AG08395 (cell line): ENCODE results near the gene MIOX.
"Not testable (repeated sequence)": the region's sequence is repeated elsewhere in the genome, so short reads cannot be mapped to it uniquely, and the experiment has no call there.

ENCODE experiments used
- DNase-seq: peaks from one replicate; pipeline ENCODE4 v3.0.0; 2012; ENCODE audit warnings: mixed read lengths, low spot score

MIOX gene

DNA sequence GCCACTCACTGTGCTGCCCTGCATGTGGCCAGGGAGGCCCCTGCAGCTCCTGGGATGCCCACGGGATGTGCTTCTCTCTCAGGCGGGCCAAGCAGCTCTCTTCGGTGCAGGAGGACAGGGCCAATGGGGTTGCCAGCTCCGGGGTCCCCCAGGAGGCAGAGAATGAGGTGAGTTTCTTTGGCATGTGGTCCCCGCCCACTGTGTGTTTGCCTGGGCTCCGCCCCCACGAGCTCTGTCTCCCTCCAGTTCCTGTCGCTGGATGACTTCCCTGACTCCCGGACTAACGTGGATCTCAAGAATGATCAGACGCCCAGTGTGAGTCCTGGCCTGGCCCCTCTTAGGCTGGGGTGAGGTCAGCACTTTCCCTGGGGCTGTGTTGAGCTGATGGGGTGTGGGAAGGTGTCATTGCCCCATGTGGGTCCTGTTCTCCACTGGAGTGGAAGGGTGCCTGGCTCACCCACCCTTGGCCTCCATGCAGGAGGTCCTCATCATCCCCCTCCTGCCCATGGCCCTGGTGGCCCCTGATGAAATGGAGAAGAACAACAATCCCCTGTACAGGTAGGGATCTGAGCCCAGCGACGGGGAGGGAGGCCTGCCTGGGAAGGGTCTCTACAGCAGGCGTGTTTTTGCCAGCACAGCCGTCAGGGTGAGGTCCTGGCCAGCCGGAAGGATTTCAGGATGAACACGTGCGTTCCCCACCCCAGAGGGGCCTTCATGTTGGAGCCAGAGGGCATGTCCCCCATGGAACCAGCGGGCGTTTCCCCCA is 31.0 kb downstream of the MIOX start:
- DNase-seq, result no peak

GRCh38 chr22:50518606-50519005 is 31.9 kb downstream of the MIOX start:
- DNase-seq, result no peak

DNA sequence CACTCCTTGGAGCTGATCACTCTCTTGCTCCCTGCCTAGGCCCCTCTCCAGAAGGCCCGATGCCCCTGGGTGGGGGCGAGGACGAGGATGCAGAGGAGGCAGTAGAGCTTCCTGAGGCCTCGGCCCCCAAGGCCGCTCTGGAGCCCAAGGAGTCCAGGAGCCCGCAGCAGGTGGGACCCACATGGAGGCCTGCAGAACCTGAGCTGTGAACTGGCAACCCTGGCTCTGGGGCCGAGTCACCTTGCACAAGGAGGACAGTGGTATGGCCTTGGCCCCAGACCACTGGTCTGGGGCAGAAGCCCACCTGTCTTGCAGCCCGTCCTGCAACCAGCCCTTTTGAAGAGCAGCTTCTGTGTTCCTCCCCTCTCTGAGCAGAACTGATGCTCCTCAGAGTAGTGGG is 32.5 kb downstream of the MIOX start:
- no peak for DNase-seq

DNA sequence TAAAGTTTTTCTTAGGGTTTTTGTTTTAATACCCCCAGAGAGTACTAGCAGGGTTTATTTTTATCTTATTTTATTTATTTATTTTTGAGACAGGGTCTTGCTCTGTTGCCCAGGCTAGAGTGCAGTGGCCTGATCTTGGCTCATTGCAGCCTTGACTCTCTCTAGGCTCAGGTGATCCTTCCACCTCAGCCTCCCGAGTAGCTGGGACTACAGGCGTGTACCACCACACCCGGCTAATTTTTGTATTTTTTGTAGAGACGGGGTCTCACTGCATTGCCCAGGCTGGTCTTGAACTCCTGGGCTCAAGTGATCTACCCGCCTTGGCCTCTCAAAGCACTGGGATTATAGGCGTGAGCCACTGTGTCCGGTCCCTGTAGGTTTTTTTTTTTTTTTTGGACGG is 33.5 kb downstream of the MIOX start:
- not testable (repeated sequence) for DNase-seq

GRCh38 chr22:50520826-50521453 is 34.3 kb downstream of the MIOX start:
- DNase-seq, result no peak

DNA sequence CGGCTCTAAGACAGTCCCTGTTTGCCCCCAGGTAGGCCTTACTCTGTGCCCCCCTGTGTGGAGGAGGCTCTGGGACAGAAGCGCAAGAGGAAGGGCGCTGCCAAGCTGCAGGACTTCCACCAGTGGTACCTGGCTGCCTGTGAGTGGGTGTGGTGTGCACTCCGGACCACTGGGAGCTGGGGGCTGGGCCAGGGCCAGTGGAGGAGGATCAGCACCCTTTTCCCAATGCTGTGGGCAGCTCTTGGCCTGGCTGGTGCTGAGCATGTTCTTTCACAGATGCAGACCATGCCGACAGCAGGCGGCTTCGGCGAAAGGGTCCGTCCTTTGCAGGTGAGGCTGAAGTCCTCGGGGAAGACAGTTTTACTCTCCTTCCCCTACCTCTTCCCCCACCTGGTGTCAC is 35.1 kb downstream of the MIOX start:
- no peak for DNase-seq

DNA sequence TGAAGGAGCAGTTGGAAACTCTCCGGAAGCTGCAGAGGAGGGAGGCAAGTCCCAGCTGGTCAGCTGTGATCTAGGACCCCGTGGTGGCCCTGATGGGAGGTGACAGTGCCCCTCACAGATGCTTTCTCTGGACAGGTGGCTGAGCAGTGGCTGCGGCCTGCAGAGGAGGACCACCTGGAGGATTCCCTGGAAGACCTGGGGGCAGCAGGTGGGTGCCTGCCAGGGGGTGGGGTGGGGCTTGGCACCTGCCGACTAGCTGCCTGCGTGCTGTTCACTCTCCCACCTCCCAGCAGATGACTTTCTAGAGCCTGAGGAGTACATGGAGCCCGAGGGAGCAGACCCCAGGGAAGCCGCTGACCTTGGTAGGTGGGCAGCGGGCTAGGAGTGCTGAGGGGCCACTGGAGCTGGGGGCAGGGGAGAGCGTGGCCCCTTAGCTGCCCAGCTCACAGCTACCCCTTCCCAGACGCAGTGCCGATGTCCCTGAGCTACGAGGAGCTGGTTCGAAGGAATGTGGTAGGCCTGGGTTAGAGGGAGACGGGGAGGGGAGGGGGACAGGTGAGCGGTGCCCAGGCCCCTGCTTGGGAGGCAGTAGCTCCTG is 35.6 kb downstream of the MIOX start:
- DNase-seq, result no peak

DNA sequence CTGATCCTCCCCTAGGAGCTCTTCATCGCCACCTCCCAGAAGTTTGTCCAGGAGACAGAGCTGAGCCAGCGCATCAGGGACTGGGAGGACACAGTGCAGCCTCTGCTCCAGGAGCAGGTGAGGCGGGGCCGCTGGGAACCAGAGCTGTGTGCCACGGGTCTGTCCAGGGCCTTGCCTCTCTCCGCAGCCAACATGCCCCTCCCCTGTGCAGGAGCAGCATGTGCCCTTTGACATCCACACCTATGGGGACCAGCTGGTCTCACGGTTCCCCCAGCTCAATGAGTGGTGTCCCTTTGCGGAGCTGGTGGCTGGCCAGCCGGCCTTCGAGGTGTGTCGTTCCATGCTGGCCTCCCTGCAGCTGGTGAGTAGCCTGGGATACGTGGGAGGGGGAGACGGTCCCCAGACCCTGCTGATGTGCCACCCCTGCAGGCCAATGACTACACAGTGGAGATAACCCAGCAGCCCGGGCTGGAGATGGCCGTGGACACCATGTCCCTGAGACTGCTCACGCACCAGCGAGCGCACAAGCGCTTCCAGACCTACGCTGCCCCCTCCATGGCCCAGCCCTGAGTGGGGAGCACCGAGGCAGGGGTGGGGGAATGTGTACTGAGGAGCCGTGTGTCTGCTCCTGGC is 36.3 kb downstream of the MIOX start:
- DNase-seq, result no peak

DNA sequence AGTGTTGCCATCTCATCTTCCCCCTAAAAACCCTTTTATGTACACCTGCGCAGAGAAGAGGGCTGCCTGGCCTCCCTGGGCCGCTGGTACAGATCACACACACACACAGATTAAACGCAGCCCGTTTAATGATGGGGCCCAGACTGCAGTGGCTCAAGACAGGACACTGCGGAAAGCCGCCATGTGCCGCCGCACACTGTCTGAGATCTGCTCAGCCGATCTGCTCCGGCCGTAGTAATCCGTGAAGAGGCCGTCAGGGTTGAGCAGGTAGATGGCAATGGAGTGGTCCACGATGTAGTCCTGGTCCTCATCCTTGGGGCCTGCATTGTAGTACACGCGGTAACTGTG is 36.8 kb downstream of the MIOX start:
- DNase-seq, result no peak

DNA sequence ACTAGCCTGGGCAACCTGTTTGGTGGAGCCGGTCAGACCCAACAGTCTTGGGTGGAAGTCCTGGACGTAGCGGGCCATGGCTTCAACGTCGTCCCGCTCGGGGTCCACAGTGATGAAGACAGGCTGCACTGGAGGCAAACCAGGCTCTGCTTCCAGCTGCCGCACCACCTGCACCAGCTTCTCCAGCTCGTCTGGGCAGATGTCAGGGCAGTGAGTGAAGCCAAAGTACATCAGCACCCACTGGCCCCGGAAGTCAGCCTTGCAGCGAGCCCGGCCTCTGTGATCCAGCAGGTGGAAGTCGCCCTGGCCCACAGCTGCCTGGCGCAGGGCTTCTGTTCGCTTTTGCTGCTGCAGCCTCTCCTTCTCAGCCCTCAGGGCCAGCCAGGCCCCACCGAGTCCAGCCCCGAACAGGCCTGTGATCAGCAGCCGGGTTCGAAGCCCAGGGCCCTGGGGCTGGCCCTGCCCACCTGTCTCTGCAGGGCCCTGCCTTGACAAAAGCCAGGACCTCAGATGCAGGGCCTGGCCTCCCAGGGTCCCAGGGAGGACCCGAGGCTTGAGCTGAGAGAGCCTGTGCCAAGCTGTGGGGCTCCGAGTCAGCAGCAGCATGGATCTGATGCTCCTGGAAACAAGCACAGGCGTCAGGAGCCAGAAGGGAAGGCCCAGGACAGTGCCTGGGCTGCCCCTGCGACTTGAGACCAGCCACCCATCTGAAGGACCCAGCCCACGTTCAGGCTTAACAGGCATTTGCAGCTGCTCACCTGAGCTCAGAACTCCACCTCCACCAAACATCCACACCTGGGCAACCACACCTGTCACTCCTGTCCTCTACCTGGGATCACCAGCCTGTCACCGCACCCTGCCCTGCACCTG is 37.4 kb downstream of the MIOX start:
- no peak for DNase-seq

DNA sequence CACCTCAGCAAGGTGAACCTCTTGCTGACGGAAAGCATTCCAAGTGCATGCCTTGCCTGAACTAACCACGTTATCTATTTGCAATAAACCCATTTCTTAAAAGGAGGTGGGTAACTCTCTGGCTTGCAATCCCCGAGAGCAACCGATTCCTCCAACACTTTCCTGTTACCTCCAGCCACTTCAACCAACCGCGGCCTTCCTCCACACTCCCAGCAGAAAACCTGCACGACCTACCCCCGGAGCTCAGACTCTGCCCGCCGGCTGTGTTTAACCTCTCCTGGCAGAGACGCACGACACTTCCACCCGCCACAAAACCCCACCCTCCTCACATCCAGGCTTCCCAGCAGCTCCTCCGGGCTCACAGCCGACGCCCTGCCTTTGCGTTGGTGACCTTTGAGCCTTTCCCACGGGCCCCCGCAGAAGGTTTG is 38.0 kb downstream of the MIOX start:
- DNase-seq, result no peak

DNA sequence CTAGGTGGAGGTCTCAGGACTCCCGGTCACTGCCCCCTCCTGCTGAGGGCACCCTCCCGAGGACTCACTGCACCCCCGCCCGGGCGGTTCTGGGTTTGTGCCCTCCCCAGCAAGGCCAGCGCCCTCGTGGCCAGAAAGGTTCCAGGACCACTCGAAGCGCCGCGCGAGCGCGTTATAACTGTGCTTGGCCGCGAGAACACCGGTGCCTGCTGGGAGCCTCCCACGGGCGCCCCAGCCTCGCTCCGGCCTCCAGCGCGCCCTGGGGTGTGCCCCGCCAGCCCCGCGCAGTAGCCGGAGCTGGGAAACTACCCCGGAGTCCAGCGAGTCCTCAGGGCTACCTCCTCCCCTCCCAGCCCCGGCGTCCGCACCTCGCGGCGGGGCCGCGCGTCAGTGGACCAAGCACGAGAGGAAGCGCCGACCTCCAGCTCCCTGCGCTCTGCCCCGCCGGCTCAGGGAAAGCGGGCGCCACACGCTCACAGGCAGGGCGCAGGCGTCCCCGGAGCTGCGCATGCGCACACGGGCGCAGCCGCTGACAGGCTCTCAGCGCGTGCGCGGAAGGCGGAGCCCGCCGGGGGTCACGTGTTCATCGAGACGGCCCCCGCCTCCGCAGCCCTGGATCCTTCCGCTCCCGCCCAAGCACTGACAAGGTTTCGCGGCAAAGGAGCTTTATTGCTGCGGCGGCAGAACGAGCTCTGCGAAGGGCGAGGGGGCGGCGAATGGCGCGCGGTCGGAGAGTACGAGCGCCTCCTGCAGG is 38.6 kb downstream of the MIOX start, which contains the start of gene SCO2:
TSS of gene SCO2 (minus strand) at position 495 of the 754 bp plus-strand sequence. CDS start 1,187 bp downstream, outside the sequence.
- DNase-seq, result peak; percentile 100

GRCh38 chr22:50525858-50526107 is 39.1 kb downstream of the MIOX start:
- no peak for DNase-seq

DNA sequence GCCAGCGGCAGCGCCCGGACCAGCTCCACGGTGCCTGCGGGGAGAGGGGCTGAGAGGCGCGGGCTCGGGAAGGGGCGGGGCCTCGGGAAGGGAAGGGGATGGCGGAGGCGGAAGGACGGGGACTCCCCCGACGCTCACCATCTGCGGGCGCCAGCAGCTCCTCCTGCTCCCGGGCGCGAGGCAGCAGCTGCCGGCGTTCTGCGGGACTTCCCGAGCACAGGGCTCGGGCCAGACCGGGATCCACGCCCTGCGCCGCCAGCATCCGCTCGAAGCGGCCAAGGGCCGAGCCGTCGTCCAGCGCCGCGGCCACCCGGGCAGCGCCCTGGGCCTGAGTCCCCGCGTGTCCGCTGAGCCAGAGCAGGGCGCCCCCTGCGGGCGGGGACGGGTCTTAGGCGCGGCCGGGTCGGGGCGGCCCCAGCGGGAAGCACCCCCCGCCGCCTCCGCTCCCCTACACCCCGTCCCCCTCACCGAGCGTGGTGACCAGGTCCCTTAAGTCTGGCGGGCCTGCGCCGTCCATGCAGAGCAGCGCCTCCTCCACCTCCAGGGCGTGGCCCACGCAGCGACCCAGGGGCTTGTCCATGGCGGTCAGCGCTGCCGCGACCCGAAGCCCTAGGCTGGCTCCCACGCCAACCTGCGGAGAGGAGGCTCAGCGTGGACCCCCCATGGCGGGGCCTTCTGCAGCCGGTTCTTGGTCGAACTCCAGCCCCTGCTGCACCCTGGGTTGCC is 39.6 kb downstream of the MIOX start:
- DNase-seq, result peak; percentile 59

DNA sequence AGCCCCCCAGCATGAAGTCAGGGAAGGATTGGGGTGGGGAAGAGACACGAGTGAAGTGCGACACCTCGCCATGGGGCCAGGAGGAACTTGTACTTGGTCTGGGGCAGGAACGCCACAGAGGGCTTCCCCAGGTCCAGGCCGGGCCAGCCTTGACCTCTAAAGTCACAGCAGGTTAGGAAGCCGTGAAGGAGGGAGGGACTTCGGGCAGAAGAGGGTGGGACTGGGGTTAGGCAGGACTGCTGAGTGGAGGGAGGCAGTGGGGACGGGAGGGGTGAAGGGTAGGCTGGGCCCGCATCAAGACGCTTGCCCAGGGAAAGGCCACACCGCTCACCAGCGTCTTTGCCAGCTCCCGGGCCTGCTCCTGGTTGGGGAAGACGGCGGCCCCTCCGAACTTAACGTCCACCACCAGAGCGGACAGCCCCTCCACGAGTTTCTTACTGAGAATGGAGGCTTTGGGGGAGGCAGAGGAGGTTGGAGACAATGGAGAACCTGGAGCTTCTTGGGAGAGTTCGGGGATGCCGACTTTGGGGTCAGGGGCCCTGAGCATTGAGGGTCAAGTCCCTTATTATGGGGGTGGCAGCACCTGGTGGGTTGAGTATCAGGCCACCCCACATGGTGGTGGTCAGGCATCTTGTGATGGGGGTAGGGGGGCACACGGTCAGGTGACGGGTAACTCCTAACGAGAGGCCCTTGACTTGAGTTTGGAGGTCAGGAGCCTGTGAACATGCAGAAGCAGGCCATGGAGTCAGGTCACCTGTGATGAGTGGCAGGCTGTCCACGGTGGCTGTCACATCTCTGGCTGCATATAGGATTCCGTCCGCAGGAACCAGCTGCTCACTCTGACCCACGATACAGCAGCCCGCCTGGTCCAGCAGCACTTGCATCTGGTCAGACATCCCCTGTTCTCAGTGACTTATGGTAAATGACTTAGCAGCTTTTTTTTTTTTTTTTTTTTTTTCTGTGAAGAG is 40.5 kb downstream of the MIOX start:
- DNase-seq, result no peak

GRCh38 chr22:50527921-50528681 is 41.4 kb downstream of the MIOX start:
- no peak for DNase-seq

- no peak for DNase-seq
Measured at GRCh38 chr22:50528682-50529415, 42.2 kb downstream of the MIOX start.

- no peak for DNase-seq
Measured at GRCh38 chr22:50529416-50529896, 42.8 kb downstream of the MIOX start.
